Aorta (tissue), 5 donors: Measurements from ENCODE around the gene MAST1. TPM values are rescaled to one million over a fixed set of nuclear protein-coding genes. Genes with fewer than 3 reads are reported as not detected.

Experiments used
- ATAC-seq: fragments of 200-7000 bp; cut with Tn5 transposase; one replicate; pipeline ENCODE4 v1.9.1; 2022; ENCODE audit warnings: moderate library complexity; ENCODE audit not compliant: low FRiP score
- DNase-seq, 2 donors: peaks; one replicate each; pipeline ENCODE4 v3.0.0-alpha.2; 2020
- H3K27ac ChIP-seq, 2 donors: one replicate each; pipeline ENCODE4 v1.5.1; 2013; ENCODE audit warnings: low read length in 2 of 2, mild to moderate bottlenecking in 2 of 2, moderate library complexity in 2 of 2, control low read depth in 1 of 2, inconsistent platforms in 1 of 2, low read depth in 1 of 2
- H3K27me3 ChIP-seq, 2 donors: one replicate each; pipeline ENCODE4 v1.6.1; 2013; ENCODE audit warnings: control low read depth in 1 of 2, low read length in 1 of 2, mild to moderate bottlenecking in 1 of 2, moderate library complexity in 1 of 2; ENCODE audit not compliant: insufficient read depth in 2 of 2, control insufficient read depth in 1 of 2
- H3K36me3 ChIP-seq, 2 donors: one replicate each; pipeline ENCODE4 v1.6.1; 2013; ENCODE audit warnings: control low read depth in 1 of 2, low read length in 1 of 2, mild to moderate bottlenecking in 1 of 2; ENCODE audit not compliant: insufficient read depth in 2 of 2, control insufficient read depth in 1 of 2
- H3K4me1 ChIP-seq, 2 donors: one replicate each; pipeline ENCODE4 v1.6.1; 2013; ENCODE audit warnings: low read length in 2 of 2, control low read depth in 1 of 2, mild to moderate bottlenecking in 1 of 2, moderate library complexity in 1 of 2; ENCODE audit not compliant: insufficient read depth in 2 of 2, control insufficient read depth in 1 of 2
- H3K4me3 ChIP-seq, 2 donors: one replicate each; pipeline ENCODE4 v1.5.1; 2013; ENCODE audit warnings: low read length in 2 of 2, control low read depth in 1 of 2, mild to moderate bottlenecking in 1 of 2
- H3K9me3 ChIP-seq: one replicate; pipeline ENCODE4 v1.6.1; 2013; ENCODE audit warnings: mild to moderate bottlenecking, low read length; ENCODE audit not compliant: control insufficient read depth
- WGBS, 2 donors: extraction: QIAGEN DNeasy Blood & Tissue Kit; methylation state at CpG; one replicate each; pipeline ENCODE4 v1.1.7; 2013; 5-methylcytosine and 5-hydroxymethylcytosine counted together
- intact Hi-C, 2 donors: fragments of 100-400 bp; cut with DNase I; formaldehyde crosslinking; loops; one replicate each; pipeline versions ENCODE4 v1.14.2 to v1.15.0; 2022
- long read RNA-seq, 2 donors: library from polyadenylated mRNA; unstranded; transcript quantifications; one replicate each; pipeline ENCODE4 v2.0.0, GENCODE V29; 2020 to 2021
- polyA plus RNA-seq, 2 donors: library from polyadenylated mRNA; stranded (reverse); fragments of 200-250 nt; gene quantifications; one replicate each; pipeline ENCODE4 v1.2.3, GENCODE V29; 2013
- total RNA-seq, 2 donors: library from RNA; stranded (reverse); fragmentation: NEBNext Ultra II Directional; extraction: Animal tissue kit (Norgen Biotek cat#: 25700); gene quantifications; one replicate each; pipeline ENCODE4 v1.2.1, GENCODE V29; 2021
- donor health status: healthy with polysubstance abuse.
- donor health status: Bipolar disorder and iron deficiency.
- donor health status: DM: no; HTN: no; CAD: no.
- donor health status: DM: no; HTN: no; CAD: no.
- donor health status: DM: yes; HTN: yes; CAD: no.

Gene MAST1
- total RNA-seq (under 1 TPM in 1 of 2 donors, not detected in 1; 0.54 TPM), polyA plus RNA-seq (under 1 TPM in 1 of 2 donors, not detected in 1; 0.13 TPM)
- long read RNA-seq, donor 1, partial matches to known transcripts: 0 of 2 reads
- long read RNA-seq, donor 1, other reads (novel, unspliced or antisense): 2 of 2 reads
- long read RNA-seq, donor 2, partial matches to known transcripts: 0 of 2 reads
- long read RNA-seq, donor 2, other reads (novel, unspliced or antisense): 2 of 2 reads

DNA sequence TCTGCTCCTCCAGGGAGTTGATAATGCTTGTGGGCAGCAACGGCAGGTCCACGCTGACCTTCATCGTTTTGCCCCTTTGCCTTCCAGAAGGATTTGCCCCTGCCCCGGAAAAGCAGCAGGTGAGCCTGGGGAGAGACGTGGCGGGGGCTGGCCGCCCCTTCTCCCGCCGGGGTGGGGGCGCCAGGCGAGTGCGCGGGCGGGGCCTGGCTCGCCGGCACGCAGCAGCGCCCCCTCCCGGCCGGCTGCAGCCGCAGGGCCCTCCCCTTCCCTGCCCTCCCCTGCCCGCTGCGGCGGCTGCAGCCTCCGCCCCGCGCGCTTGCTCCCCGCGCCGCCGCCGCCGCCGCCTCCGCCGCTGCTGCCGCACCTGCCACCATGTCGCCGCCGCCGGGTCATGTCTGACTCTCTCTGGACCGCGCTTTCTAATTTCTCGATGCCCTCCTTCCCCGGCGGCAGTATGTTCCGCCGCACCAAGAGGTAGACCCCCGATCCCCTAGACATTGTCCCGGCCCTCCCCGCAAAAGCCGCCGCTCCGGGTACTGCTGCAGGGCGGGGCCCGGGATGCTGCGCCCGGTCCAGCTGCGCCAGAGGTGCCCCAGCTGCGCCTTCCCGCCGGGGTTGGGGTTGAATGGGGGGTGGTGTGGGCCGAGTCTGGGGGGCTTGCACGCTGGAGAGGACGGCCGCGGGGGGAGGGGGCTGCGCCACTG lies at the start of gene MAST1:
Gene MAST1 (plus strand): TSS at position 334 of the 704 bp plus-strand sequence. CDS start 58 bp downstream, at position 392.
- WGBS, 2 donors: 0 to 1% methylated on average over 31 to 69 of the region's 69 CpGs
- no peak within 1 kb of the TSS for H3K4me3 ChIP-seq
- no peaks in the 10 kb centered on the region for H3K36me3 ChIP-seq
- no peaks in the 10 kb centered on the region for H3K27me3 ChIP-seq
- intact Hi-C loops: no loop called here
- H3K9me3 ChIP-seq: no peaks in the 10 kb centered on the region
- no peaks in the 10 kb centered on the region for H3K4me1 ChIP-seq
- DNase-seq (no peak), ATAC-seq (no peak)
- H3K27ac ChIP-seq: no peak within 1 kb of the TSS

GRCh38 chr19:12788682-12789097 lies 49.6 kb upstream of the MAST1 start:
- peaks cover 0 to 4% of the 10 kb centered on the region in 2 donors for H3K27me3 ChIP-seq
- H3K27ac ChIP-seq: peak overlapping the region; percentile 94 to 95
- intact Hi-C loops: no loop called here
- 0 to 1% methylated on average over 12 of the region's 12 CpGs for WGBS, 2 donors
- no peaks in the 10 kb centered on the region for H3K9me3 ChIP-seq
- peak; percentile 92 to 94 for DNase-seq
- H3K36me3 ChIP-seq: no peaks in the 10 kb centered on the region
- no peaks in the 10 kb centered on the region for H3K4me1 ChIP-seq
- no peak overlapping the region for H3K4me3 ChIP-seq
- ATAC-seq: no peak

DNA sequence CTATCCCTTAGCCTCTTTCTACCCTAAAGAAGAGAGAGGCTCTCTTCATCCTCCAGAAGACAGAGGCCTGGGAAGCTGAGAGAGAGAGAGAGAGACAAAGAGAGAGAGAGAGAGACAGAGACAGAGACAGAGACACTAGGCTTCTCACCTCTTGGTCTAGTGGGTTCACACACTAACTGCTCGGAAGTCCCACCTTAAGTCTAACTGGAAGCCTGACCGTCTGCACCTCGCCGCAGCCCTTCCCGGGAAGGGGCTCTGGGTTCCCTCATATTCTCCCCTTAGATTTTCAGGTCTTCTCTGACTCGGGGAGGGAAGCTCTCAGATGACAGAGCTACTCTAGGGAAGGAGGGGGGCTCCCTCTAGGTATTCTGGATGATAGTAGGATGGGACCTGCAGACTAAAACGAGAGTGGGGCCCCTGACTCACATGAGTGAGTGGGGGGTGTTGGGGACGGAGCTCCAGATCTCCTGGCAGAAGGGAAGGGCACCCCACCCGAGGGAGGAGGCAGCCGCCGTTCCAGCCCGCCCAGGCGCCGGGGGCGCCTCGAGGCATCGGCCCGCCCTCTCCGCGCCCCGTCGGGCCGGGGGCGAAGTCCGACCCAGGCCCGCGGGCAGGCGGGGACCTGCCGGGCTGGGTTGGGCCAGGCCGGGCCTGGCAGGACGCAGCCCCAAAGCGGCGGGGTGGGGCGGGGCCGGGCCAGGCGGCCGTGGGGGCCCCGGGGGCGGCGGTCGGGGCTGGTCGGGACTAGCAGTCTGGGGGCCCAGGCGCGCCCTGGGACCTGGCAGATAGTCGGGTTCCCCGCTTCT lies 49.0 kb upstream of the MAST1 start:
- Histone ChIP-seq H3K4me1 (no peaks in the 10 kb centered on the region), H3K27ac (peak overlapping the region; percentile 94 to 95), H3K9me3 (no peaks in the 10 kb centered on the region), H3K36me3 (no peaks in the 10 kb centered on the region), H3K4me3 (peak overlapping the region; percentile 33 to 57), H3K27me3 (peaks cover 0 to 4% of the 10 kb centered on the region in 2 donors)
- intact Hi-C loops: no loop called here
- no peak for ATAC-seq
- 1 to 2% methylated on average over 19 to 46 of the region's 46 CpGs for WGBS, 2 donors
- peak in 1 of 2 donors; percentile 73 for DNase-seq

- Histone ChIP-seq H3K4me3 (peak overlapping the region; percentile 45 to 57), H3K27me3 (peaks cover 0 to 4% of the 10 kb centered on the region in 2 donors)
Observed at GRCh38 chr19:12789904-12790619, 48.3 kb upstream of the MAST1 start.

GRCh38 chr19:12790628-12791344 lies 47.5 kb upstream of the MAST1 start:
- intact Hi-C loops: loop anchor here (5.0 to 10.0 kb wide), 3 partner anchors 362 to 1253 kb away; partner anchors contain the start of genes CNN1 (in 1 of the 2), IER2 (in 1 of the 2) and STX10 (in 1 of the 2)
- Histone ChIP-seq H3K4me3 (peak overlapping the region; percentile 18 to 45), H3K36me3 (no peaks in the 10 kb centered on the region), H3K27ac (peak overlapping the region; percentile 88 to 96), H3K4me1 (no peaks in the 10 kb centered on the region), H3K9me3 (no peaks in the 10 kb centered on the region), H3K27me3 (peaks cover 0 to 4% of the 10 kb centered on the region in 2 donors)
- DNase-seq (peak in 1 of 2 donors; percentile 55), ATAC-seq (no peak)
- 1 to 2% methylated on average over 22 of the region's 22 CpGs for WGBS, 2 donors

More at GRCh38 chr19:12789904-12790619, 48.3 kb upstream of the MAST1 start:
- WGBS, 2 donors: 1% methylated on average over 49 to 56 of the region's 56 CpGs
- no peaks in the 10 kb centered on the region for H3K4me1 ChIP-seq
- no peaks in the 10 kb centered on the region for H3K9me3 ChIP-seq
- peak; percentile 76 for ATAC-seq
- peak; percentile 99 for DNase-seq
- H3K27ac ChIP-seq: peak overlapping the region; percentile 95 to 96
- intact Hi-C loops: loop anchor here (5.0 to 10.0 kb wide), 3 partner anchors 362 to 1253 kb away; partner anchors contain the start of genes CNN1 (in 1 of the 2), IER2 (in 1 of the 2) and STX10 (in 1 of the 2)
- H3K36me3 ChIP-seq: no peaks in the 10 kb centered on the region

GRCh38 chr19:12791345-12792050 lies 46.8 kb upstream of the MAST1 start, which contains the start of gene JUNB:
Gene JUNB (plus strand): TSS chr19:12791486. CDS start chr19:12791772, 286 bp downstream.
- Histone ChIP-seq H3K27me3 (peaks cover 0 to 4% of the 10 kb centered on the region in 2 donors), H3K27ac (peak within 1 kb of the TSS; percentile 88 to 96), H3K36me3 (no peaks in the 10 kb centered on the region), H3K4me3 (peak within 1 kb of the TSS; percentile 70 to 73), H3K4me1 (no peaks in the 10 kb centered on the region), H3K9me3 (no peaks in the 10 kb centered on the region)
- peak; percentile 99 for DNase-seq
- 0% methylated on average over 65 to 73 of the region's 73 CpGs for WGBS, 2 donors
- ATAC-seq: peak; percentile 79
- intact Hi-C loops: loop anchor here (5.0 to 10.0 kb wide), 3 partner anchors 361 to 1254 kb away; partner anchors contain the start of genes CNN1 (in 1 of the 2), IER2 (in 1 of the 2) and STX10 (in 1 of the 2)
